22Rv1 (cell line): ENCODE results near the gene SEMA5A.

Source experiments
- H3K27ac ChIP-seq: fragments of 450-650 bp; 2 replicates; pipeline ENCODE4 v1.5.1; 2017
- ZFX ChIP-seq: fragments of 450-650 bp; IDR thresholded peaks from 2 replicates; pipeline ENCODE4 v1.6.1; 2017; ENCODE audit warnings: antibody characterized with exemption, borderline replicate concordance
- TF ChIP-seq, protein P1 (sequence below): fragments of 450-650 bp; IDR thresholded peaks from 2 replicates; pipeline ENCODE4 v1.5.1; 2017; ENCODE audit warnings: mild to moderate bottlenecking

Gene SEMA5A

DNA sequence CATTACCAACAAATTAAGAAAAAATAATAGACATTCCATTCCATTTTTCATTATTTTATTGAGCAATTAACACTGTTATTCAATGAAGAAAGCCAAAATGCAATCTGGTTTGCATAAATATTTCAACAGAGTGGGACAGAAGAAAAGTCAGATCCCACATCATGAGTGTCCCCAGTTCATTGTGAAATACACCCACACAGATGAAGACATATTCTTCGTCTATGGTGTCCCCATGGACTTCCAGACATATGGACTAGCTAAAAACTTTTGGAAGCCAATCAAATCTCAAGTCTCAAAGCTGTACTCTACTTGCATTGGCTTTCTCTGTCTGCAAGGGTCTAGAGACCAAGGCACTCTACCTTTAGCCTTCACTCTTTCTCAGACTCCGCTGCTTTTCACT, 194.3 kb downstream of the SEMA5A start:
- TF ChIP-seq, protein P1, sequence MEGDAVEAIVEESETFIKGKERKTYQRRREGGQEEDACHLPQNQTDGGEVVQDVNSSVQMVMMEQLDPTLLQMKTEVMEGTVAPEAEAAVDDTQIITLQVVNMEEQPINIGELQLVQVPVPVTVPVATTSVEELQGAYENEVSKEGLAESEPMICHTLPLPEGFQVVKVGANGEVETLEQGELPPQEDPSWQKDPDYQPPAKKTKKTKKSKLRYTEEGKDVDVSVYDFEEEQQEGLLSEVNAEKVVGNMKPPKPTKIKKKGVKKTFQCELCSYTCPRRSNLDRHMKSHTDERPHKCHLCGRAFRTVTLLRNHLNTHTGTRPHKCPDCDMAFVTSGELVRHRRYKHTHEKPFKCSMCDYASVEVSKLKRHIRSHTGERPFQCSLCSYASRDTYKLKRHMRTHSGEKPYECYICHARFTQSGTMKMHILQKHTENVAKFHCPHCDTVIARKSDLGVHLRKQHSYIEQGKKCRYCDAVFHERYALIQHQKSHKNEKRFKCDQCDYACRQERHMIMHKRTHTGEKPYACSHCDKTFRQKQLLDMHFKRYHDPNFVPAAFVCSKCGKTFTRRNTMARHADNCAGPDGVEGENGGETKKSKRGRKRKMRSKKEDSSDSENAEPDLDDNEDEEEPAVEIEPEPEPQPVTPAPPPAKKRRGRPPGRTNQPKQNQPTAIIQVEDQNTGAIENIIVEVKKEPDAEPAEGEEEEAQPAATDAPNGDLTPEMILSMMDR = no peak
- no peak for TF ChIP-seq ZFX
- no peak overlapping the region for H3K27ac ChIP-seq

DNA sequence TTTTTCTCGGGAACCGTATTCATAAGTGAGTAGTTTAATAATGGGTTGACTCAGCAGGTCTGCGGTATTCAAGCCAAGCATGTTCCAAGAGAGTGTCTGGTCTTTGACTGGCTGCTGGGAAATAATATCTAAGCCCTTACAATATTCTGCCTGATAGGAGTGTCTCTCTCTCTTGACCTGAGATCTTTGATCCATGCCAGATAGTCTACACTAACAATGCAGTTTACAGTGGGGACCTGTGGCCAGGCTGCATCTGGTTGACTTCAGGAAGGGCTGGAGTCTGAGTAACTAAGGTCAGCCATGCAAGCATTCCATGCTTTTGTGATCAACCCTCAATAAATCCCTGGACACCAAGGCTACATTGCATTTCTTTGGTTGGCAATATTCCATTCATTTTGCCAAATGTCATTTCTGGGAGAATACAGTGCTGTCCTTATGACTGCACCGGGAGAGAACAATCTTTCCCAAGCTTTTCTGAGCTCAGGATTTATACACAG, 195.5 kb downstream of the SEMA5A start:
- H3K27ac ChIP-seq = no peak overlapping the region
- no peak for TF ChIP-seq ZFX
- TF ChIP-seq, protein P1 = no peak

GRCh38 chr5:9348401-9348996, 197.4 kb downstream of the SEMA5A start:
- no peak for TF ChIP-seq ZFX
- TF ChIP-seq, protein P1 = no peak
- no peak overlapping the region for H3K27ac ChIP-seq

DNA sequence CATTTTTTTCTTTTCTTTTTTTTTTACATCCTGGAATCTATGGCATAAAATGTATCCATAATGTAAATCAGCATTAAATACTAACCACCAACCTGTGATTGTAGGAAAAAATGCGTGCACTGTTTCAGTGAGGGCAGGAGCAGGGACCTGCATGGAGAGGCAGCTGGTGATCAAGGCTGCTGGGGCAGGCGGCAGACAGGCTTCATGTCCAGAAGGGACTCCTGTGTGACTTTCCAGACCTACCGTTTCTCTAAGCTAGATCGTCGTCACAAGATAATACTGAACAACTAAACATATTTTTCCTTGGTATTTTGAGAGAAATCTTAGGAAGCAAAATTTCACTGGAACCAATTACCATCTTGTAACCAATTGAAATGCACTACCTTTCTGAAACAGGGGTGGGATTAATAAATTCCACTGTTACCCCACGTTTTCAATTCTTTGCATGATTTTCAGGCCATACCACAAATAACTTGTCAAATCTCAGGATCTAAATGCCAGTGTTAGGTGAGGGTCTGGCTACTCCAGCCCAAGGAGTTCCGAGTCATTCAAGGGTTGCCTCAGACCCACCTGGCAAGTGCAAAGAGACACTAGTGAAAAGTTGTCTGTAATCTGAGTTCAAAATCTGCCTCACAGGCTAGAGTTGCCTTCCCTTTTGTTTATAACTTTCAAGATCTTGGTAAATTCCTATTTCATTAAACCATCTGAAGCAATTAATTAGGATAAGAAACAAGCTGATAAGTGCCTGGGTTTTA, 198.2 kb downstream of the SEMA5A start:
- TF ChIP-seq ZFX = no peak
- TF ChIP-seq, protein P1 = no peak
- H3K27ac ChIP-seq = no peak overlapping the region

DNA sequence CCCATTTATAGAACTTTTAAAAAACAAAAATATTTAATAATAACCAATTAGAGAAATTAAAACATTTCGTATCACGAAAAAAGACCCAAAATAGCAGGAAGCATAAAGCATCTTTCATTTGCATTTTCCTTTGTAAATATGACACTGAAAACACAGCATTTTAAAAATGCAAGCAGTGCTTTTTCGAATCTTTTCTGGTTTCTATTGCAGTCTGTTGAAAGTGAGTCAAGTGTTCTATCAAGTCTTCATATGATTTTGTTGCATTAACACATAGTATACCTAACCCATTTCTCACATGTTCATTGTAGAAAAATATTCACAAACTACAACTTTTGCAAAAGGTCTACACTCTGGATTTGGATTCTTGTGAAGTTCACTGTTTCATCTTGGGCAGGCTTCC, 198.8 kb downstream of the SEMA5A start:
- H3K27ac ChIP-seq = no peak overlapping the region
- TF ChIP-seq, protein P1 = no peak
- no peak for TF ChIP-seq ZFX

GRCh38 chr5:9344751-9345240, 201.1 kb downstream of the SEMA5A start:
- TF ChIP-seq, protein P1 = no peak
- TF ChIP-seq ZFX = no peak
- H3K27ac ChIP-seq = no peak overlapping the region

DNA sequence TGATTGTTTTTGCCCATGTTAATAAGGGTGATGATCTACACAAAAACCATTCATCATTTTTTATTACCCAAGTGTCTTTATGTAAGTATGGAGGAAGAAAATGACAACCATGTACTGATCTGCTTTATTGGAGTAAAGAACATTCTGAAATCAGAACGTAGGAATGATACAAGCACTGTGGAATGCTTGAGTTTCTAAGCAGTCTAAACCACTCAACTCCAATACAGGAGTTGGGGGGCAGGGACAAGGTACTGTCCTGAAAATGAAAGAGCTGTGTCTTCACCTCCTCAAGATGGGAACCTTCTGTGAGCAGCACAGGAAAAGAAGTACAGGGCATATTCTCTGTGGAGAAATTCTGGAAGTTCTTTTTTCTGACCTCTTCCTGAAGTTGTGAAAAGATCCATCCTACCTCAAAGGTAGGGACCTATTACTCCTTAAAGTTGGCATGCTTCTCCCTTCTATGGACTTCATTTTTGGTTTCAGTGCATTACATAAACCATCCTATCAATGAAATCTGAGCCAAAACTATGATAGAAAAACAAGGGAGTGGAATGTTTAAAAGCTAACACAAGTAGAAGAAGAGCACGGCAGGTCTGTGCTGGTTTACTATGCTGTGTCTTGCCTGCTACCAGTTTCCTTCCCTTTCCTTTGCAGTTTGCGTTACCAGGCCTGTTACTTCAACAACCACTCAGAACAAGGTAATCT, 202.6 kb downstream of the SEMA5A start:
- TF ChIP-seq, protein P1 = no peak
- no peak for TF ChIP-seq ZFX
- H3K27ac ChIP-seq = no peak overlapping the region
